K562 (cell line): ENCODE results near the gene CCDC9. TPM values are rescaled to one million over a fixed set of nuclear protein-coding genes. Genes with fewer than 3 reads are reported as not detected.

Experiments
- KLF13 ChIP-seq: fragments of 450-650 bp; IDR thresholded peaks from 2 replicates; pipeline ENCODE4 v1.6.1; 2016; ENCODE audit warnings: missing genetic modification characterization, low read depth, mild to moderate bottlenecking, missing compliant biosample characterization, moderate library complexity, borderline replicate concordance
- MYNN ChIP-seq, 2 experiments: sonication (generic); formaldehyde crosslinking in 1 of 2; IDR thresholded peaks; 2 replicates each; pipeline versions ENCODE4 v1.5.0 to v1.6.1; 2016 to 2020; ENCODE audit warnings: antibody characterized with exemption in 1 of 2, missing genetic modification reagents in 1 of 2
- SAFB2 ChIP-seq: fragments of 200-400 bp; formaldehyde crosslinking; IDR thresholded peaks from 2 replicates; pipeline ENCODE4 v1.6.1; 2018; ENCODE audit warnings: borderline replicate concordance, low read length, low read depth, moderate library complexity; ENCODE audit not compliant: severe bottlenecking
- TCFL5 ChIP-seq: fragments of 250-450 bp; sonication (Bioruptor Pico); conservative IDR thresholded peaks from 2 replicates; pipeline ENCODE4 v1.6.1; 2021; ENCODE audit warnings: mild to moderate bottlenecking, moderate library complexity, matching md5 sums
- ZNF217 ChIP-seq: sonication (generic); formaldehyde crosslinking; IDR thresholded peaks from 2 replicates; pipeline ENCODE4 v1.8.0; 2022; ENCODE audit warnings: mild to moderate bottlenecking, missing genetic modification reagents
- ZNF436 ChIP-seq: fragments of 250-450, 450-650 bp; sonication (Bioruptor Pico); formaldehyde crosslinking; IDR thresholded peaks from 2 replicates; pipeline ENCODE4 v1.7.0; 2020; ENCODE audit warnings: mild to moderate bottlenecking
- ZNF77 ChIP-seq: fragments of 250-450 bp; sonication (Bioruptor Pico); IDR thresholded peaks from 2 replicates; pipeline ENCODE4 v1.5.0; 2020
- polyA plus RNA-seq, 8 experiments: library from polyadenylated mRNA; depleted of rRNA in 4 of 8; stranded (reverse) in 5 of 8; unstranded in 3 of 8; fragments of >200 nt; fragmentation: Nextera tagmentation in 2 of 8; fragmentation: Illumina TruSeq in 1 of 8; extraction: Ambion mirVana in 2 of 8; extraction: Trizol in 1 of 8; gene quantifications; 2 replicates each; pipeline versions ENCODE4 v1.2.1 to v1.2.3, GENCODE V29; 2011 to 2014; ENCODE audit warnings: inconsistent platforms in 1 of 8, missing spikeins in 1 of 8
- total RNA-seq, 7 experiments: library from RNA; depleted of rRNA in 6 of 7; stranded (reverse); fragments of >200 nt in 6 of 7; fragmentation: Illumina TruSeq in 2 of 7; extraction: Trizol in 2 of 7; gene quantifications; 2 replicates each; pipeline versions ENCODE4 v1.2.1 to v1.2.3, GENCODE V29; 2011 to 2021; ENCODE audit warnings: low replicate concordance in 1 of 7
- TF ChIP-seq, protein P1 (sequence below), 2 experiments: fragments of 450-650 bp; formaldehyde crosslinking in 1 of 2; IDR thresholded peaks; 2 replicates each; pipeline versions ENCODE4 v1.4.0 to v1.6.1; 2014 to 2020; ENCODE audit warnings: mild to moderate bottlenecking in 2 of 2, borderline replicate concordance in 1 of 2, low read depth in 1 of 2
- TF ChIP-seq, protein P2 (sequence below): fragments of 450-650 bp; IDR thresholded peaks from 2 replicates; pipeline ENCODE4 v1.6.1; 2016; ENCODE audit warnings: borderline replicate concordance
- TF ChIP-seq, protein P3 (sequence below): fragments of 450-650 bp; formaldehyde crosslinking; IDR thresholded peaks from 2 replicates; pipeline ENCODE4 v1.4.0; 2020; ENCODE audit warnings: mild to moderate bottlenecking, moderate library complexity
- TF ChIP-seq, protein P4 (sequence below), 2 experiments: fragments of 250-450 bp in 1 of 2; fragments of 450-650 bp in 1 of 2; sonication (Bioruptor Pico) in 1 of 2; IDR thresholded peaks; 2 replicates each; pipeline versions ENCODE4 v1.6.1 to v1.8.0; 2016 to 2021; ENCODE audit warnings: mild to moderate bottlenecking in 2 of 2, moderate library complexity in 2 of 2, missing compliant biosample characterization in 1 of 2, missing genetic modification characterization in 1 of 2
- TF ChIP-seq, protein P5 (sequence below): fragments of 450-650 bp; formaldehyde crosslinking; IDR thresholded peaks from 2 replicates; pipeline ENCODE4 v1.4.0; 2022; ENCODE audit warnings: mild to moderate bottlenecking, moderate library complexity

The CCDC9 gene
- total and polyA plus RNA-seq, 9 of the 15 experiments (the other 6 are each of a cell fraction or from before 2014, with no cell fraction given) = 0.23 to 38.6 (median 8.4) TPM

DNA sequence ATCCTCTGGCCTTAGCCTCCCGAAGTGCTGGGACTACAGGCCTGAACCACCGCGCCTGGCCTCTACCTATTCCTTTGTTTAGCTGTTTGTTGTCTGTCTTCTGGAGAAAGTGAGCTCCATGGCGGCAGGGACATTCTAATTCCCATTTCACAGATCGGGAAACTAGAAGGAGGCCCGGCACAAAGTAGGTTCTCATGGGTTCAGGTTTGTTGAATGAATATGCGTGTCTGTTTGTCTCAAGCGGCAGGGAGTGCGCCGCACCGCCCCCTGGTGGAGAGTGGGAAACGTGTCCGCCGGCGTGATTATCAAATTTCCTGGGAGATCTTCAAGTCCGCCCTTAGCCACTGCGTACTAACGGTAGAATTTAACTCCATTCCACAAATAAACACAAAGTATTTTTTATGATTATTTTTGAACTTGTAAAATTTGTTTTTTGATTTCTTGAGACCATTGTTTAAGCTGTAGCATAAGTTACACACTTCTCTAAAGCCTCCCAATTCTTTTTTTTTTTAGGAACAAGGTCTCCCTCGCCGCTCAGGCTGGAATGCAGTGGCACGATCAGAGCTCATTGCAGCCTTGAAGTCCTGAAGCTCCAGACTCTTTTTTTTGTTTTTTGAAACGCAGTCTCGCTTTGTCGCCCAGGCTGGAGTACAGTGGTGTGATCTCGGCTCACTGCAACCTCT, 8.9 kb upstream of the CCDC9 start (continued):
- TF ChIP-seq, protein P1, sequence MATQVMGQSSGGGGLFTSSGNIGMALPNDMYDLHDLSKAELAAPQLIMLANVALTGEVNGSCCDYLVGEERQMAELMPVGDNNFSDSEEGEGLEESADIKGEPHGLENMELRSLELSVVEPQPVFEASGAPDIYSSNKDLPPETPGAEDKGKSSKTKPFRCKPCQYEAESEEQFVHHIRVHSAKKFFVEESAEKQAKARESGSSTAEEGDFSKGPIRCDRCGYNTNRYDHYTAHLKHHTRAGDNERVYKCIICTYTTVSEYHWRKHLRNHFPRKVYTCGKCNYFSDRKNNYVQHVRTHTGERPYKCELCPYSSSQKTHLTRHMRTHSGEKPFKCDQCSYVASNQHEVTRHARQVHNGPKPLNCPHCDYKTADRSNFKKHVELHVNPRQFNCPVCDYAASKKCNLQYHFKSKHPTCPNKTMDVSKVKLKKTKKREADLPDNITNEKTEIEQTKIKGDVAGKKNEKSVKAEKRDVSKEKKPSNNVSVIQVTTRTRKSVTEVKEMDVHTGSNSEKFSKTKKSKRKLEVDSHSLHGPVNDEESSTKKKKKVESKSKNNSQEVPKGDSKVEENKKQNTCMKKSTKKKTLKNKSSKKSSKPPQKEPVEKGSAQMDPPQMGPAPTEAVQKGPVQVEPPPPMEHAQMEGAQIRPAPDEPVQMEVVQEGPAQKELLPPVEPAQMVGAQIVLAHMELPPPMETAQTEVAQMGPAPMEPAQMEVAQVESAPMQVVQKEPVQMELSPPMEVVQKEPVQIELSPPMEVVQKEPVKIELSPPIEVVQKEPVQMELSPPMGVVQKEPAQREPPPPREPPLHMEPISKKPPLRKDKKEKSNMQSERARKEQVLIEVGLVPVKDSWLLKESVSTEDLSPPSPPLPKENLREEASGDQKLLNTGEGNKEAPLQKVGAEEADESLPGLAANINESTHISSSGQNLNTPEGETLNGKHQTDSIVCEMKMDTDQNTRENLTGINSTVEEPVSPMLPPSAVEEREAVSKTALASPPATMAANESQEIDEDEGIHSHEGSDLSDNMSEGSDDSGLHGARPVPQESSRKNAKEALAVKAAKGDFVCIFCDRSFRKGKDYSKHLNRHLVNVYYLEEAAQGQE (IDR thresholded peaks at IDR 0.05; ENCODE audit: borderline replicate concordance) = peak; percentile 70; the same call in 1 of the 2 replicates
- TF ChIP-seq, protein P1 (CRISPR knock-in tag; IDR thresholded peaks at IDR 0.05; ENCODE audit: low read depth) = no peak
- TF ChIP-seq, protein P2, sequence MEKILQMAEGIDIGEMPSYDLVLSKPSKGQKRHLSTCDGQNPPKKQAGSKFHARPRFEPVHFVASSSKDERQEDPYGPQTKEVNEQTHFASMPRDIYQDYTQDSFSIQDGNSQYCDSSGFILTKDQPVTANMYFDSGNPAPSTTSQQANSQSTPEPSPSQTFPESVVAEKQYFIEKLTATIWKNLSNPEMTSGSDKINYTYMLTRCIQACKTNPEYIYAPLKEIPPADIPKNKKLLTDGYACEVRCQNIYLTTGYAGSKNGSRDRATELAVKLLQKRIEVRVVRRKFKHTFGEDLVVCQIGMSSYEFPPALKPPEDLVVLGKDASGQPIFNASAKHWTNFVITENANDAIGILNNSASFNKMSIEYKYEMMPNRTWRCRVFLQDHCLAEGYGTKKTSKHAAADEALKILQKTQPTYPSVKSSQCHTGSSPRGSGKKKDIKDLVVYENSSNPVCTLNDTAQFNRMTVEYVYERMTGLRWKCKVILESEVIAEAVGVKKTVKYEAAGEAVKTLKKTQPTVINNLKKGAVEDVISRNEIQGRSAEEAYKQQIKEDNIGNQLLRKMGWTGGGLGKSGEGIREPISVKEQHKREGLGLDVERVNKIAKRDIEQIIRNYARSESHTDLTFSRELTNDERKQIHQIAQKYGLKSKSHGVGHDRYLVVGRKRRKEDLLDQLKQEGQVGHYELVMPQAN = no peak
- TF ChIP-seq MYNN (IDR thresholded peaks at IDR 0.05) (no peak), MYNN (CRISPR knock-in tag; IDR thresholded peaks at IDR 0.05) (no peak), TCFL5 (no peak), ZNF217 (CRISPR knock-in tag) (no peak), ZNF77 (CRISPR knock-in tag) (no peak), KLF13 (tag) (no peak), ZNF436 (CRISPR knock-in tag) (no peak), SAFB2 (no peak)
- TF ChIP-seq, protein P3, sequence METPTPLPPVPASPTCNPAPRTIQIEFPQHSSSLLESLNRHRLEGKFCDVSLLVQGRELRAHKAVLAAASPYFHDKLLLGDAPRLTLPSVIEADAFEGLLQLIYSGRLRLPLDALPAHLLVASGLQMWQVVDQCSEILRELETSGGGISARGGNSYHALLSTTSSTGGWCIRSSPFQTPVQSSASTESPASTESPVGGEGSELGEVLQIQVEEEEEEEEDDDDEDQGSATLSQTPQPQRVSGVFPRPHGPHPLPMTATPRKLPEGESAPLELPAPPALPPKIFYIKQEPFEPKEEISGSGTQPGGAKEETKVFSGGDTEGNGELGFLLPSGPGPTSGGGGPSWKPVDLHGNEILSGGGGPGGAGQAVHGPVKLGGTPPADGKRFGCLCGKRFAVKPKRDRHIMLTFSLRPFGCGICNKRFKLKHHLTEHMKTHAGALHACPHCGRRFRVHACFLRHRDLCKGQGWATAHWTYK (CRISPR knock-in tag) = no peak
- TF ChIP-seq, protein P4, sequence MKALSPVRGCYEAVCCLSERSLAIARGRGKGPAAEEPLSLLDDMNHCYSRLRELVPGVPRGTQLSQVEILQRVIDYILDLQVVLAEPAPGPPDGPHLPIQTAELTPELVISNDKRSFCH (CRISPR knock-in tag; IDR thresholded peaks at IDR 0.05) = no peak
- TF ChIP-seq, protein P4 (tag; IDR thresholded peaks at IDR 0.05) = peak; percentile 66; the same call in 1 of the 2 replicates
- TF ChIP-seq, protein P5, sequence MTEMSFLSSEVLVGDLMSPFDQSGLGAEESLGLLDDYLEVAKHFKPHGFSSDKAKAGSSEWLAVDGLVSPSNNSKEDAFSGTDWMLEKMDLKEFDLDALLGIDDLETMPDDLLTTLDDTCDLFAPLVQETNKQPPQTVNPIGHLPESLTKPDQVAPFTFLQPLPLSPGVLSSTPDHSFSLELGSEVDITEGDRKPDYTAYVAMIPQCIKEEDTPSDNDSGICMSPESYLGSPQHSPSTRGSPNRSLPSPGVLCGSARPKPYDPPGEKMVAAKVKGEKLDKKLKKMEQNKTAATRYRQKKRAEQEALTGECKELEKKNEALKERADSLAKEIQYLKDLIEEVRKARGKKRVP (CRISPR knock-in tag) = 0 out of 2 replicates have a peak, but pooled peaks have one; percentile 38
